Osteocyte (in vitro differentiated cells): ENCODE results near the gene CINP. TPM values are rescaled to one million over a fixed set of nuclear protein-coding genes. Genes with fewer than 3 reads are reported as not detected.

Experiments
- DNase-seq: peaks from one replicate; pipeline ENCODE4 v3.0.0; 2021; ENCODE audit warnings: mixed read lengths; ENCODE audit not compliant: unreplicated experiment; ENCODE audit errors: extremely low spot score
- H3K27ac Mint-ChIP-seq: one replicate; pipeline ENCODE4 v1.8.0; 2021; ENCODE audit warnings: mild to moderate bottlenecking, mixed read lengths; ENCODE audit not compliant: unreplicated experiment
- H3K27me3 Mint-ChIP-seq: one replicate; pipeline ENCODE4 v1.8.0; 2021; ENCODE audit warnings: mixed read lengths; ENCODE audit not compliant: unreplicated experiment
- H3K36me3 Mint-ChIP-seq: one replicate; pipeline ENCODE4 v1.8.0; 2021; ENCODE audit warnings: mixed read lengths; ENCODE audit not compliant: unreplicated experiment
- H3K4me1 Mint-ChIP-seq: one replicate; pipeline ENCODE4 v1.8.0; 2021; ENCODE audit warnings: mixed read lengths; ENCODE audit not compliant: unreplicated experiment
- H3K4me3 Mint-ChIP-seq: one replicate; pipeline ENCODE4 v1.8.0; 2021; ENCODE audit warnings: mild to moderate bottlenecking, moderate library complexity, mixed read lengths; ENCODE audit not compliant: unreplicated experiment
- H3K9me3 Mint-ChIP-seq: one replicate; pipeline ENCODE4 v1.8.0; 2021; ENCODE audit warnings: mixed read lengths; ENCODE audit not compliant: unreplicated experiment
- total RNA-seq: library from RNA; stranded (reverse); gene quantifications from 2 replicates; pipeline ENCODE4 v1.2.1, GENCODE V29; 2021
- TF ChIP-seq, protein P1 (sequence below): fragments of 200-600 bp; sonication (generic); IDR thresholded peaks from 2 replicates; pipeline ENCODE4 v1.5.0; 2021; ENCODE audit warnings: antibody characterized with exemption, mild to moderate bottlenecking, moderate library complexity

Gene CINP
- total RNA-seq, 1 donor from 2014 or later = 30.7 TPM

DNA sequence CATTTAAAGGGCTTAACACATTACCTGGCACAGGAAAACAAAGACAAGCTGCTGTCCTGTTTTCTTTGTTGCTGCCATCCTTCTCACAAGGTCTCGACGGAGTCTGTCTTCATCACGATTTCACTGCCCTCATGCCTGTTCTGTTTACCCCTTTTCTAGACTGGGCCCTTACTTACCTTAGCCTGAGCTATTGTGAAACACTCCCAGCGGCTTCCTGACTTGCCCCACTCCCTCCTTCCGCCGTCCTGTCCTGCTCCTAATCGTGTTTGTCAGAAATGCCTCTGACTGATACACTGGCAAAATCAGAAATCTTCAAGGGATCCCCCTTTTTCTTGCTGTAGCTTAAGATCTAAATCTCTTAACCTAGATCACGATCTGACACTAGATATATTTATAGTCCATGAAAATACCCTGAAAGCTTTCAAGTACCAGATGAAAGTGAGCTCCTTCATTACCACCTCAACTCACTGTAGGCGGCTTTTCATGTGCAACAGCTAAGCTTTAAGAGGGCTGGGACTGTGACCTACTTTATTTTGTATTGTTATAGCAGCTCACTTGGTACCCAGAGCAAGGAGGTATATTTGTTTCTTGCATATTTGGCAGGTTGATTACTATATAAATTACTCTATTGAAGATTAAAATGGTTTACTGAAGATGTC is 32.2 kb upstream of the CINP start:
- H3K36me3 Mint-ChIP-seq = peaks cover 37% of the 10 kb centered on the region
- H3K9me3 Mint-ChIP-seq = peaks cover 14% of the 10 kb centered on the region
- no peaks in the 10 kb centered on the region for H3K27me3 Mint-ChIP-seq
- TF ChIP-seq, protein P1, sequence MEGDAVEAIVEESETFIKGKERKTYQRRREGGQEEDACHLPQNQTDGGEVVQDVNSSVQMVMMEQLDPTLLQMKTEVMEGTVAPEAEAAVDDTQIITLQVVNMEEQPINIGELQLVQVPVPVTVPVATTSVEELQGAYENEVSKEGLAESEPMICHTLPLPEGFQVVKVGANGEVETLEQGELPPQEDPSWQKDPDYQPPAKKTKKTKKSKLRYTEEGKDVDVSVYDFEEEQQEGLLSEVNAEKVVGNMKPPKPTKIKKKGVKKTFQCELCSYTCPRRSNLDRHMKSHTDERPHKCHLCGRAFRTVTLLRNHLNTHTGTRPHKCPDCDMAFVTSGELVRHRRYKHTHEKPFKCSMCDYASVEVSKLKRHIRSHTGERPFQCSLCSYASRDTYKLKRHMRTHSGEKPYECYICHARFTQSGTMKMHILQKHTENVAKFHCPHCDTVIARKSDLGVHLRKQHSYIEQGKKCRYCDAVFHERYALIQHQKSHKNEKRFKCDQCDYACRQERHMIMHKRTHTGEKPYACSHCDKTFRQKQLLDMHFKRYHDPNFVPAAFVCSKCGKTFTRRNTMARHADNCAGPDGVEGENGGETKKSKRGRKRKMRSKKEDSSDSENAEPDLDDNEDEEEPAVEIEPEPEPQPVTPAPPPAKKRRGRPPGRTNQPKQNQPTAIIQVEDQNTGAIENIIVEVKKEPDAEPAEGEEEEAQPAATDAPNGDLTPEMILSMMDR = no peak
- no peak overlapping the region for H3K4me3 Mint-ChIP-seq
- H3K27ac Mint-ChIP-seq = no peak overlapping the region
- peaks cover 4% of the 10 kb centered on the region for H3K4me1 Mint-ChIP-seq
- no peak for DNase-seq

DNA sequence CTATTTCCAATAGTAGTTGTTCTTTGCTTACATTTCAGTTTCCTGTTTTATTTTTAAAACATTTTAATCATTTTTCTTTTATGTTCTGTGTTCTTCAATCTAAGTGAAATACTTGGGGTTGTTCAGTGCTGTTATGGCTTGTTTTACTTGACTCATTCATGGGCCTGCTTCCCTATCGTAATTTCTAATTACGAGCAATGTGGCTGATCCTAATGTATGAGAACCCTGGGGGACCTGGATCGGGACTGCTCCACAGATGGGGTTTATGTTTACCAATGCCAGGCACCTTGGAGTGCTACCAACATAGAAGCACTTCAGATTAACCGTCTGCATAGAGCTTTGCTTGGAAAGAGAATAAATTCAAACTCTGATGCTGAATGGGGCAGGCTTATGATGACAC is 29.8 kb upstream of the CINP start:
- Mint-ChIP-seq H3K27ac (no peak overlapping the region), H3K9me3 (peaks cover 6% of the 10 kb centered on the region), H3K36me3 (peaks cover 24% of the 10 kb centered on the region), H3K27me3 (no peaks in the 10 kb centered on the region), H3K4me1 (peaks cover 7% of the 10 kb centered on the region), H3K4me3 (no peak overlapping the region)
- no peak for DNase-seq
- TF ChIP-seq, protein P1 = no peak

GRCh38 chr14:102390064-102390855 is 27.6 kb upstream of the CINP start:
- Mint-ChIP-seq H3K4me3 (no peak overlapping the region), H3K9me3 (no peaks in the 10 kb centered on the region), H3K4me1 (peaks cover 7% of the 10 kb centered on the region), H3K27ac (peak overlapping the region; percentile 36), H3K36me3 (peaks cover 18% of the 10 kb centered on the region), H3K27me3 (no peaks in the 10 kb centered on the region)
- DNase-seq = no peak
- TF ChIP-seq, protein P1 = no peak

DNA sequence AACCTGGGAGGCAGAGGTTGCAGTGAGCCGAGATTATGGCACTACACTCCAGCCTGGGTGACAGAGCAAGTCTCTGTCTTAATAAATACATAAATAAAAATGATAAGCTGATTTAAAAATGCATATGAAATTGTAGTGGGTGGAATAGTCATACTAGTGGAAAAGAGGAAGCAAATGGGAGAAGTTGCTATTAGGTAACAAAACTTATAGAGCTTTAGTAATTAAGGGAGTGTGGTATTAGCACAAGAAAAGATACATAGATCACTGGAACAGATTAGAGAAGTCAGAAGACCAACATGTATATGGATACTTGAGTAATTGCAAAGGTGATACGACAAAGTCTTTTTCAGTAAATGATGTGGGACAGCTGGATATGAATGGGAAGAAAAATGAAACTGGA is 26.6 kb upstream of the CINP start:
- TF ChIP-seq, protein P1 = no peak
- Mint-ChIP-seq H3K27ac (no peak overlapping the region), H3K4me3 (no peak overlapping the region), H3K27me3 (no peaks in the 10 kb centered on the region), H3K36me3 (peaks cover 16% of the 10 kb centered on the region), H3K4me1 (peaks cover 7% of the 10 kb centered on the region), H3K9me3 (no peaks in the 10 kb centered on the region)
- DNase-seq = no peak

DNA sequence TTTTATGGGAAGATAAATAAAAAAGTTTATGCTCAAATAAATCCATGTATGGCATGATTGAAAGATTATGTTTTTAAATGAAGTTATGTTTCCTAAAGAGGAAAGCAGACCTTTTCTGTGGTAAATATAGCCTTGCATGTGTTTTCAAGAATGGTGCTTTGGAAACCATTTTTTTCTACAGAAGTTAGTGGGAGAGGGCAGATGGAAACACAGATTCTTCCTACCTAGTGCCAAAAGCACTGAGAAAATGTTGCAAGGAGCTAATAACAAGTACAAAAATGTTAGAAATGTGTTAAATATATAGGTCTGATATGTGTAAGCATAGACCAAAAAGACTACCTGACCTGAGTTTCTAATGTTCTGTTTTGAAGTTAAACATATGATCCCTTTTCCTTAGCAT is 24.4 kb upstream of the CINP start:
- no peak for DNase-seq
- Mint-ChIP-seq H3K4me3 (no peak overlapping the region), H3K9me3 (no peaks in the 10 kb centered on the region), H3K4me1 (peaks cover 7% of the 10 kb centered on the region), H3K27ac (no peak overlapping the region), H3K36me3 (peaks cover 13% of the 10 kb centered on the region), H3K27me3 (no peaks in the 10 kb centered on the region)
- TF ChIP-seq, protein P1 = no peak
